Measurements from ENCODE around the gene AMIGO1.

Gene AMIGO1

GRCh38 chr1:109531826-109532364 is 22.4 kb upstream of the AMIGO1 start:
- no peak for DNase-seq

GRCh38 chr1:109531380-109531779 is 21.9 kb upstream of the AMIGO1 start:
- DNase-seq = no peak

- no peak for DNase-seq
Measured at GRCh38 chr1:109530457-109531087, 21.0 kb upstream of the AMIGO1 start.

- DNase-seq = no peak
Measured at GRCh38 chr1:109529881-109530456, 20.4 kb upstream of the AMIGO1 start.

- DNase-seq = no peak
Measured at GRCh38 chr1:109528712-109529111, 19.2 kb upstream of the AMIGO1 start.

GRCh38 chr1:109527846-109528695 is 18.5 kb upstream of the AMIGO1 start:
- DNase-seq = no peak

DNA sequence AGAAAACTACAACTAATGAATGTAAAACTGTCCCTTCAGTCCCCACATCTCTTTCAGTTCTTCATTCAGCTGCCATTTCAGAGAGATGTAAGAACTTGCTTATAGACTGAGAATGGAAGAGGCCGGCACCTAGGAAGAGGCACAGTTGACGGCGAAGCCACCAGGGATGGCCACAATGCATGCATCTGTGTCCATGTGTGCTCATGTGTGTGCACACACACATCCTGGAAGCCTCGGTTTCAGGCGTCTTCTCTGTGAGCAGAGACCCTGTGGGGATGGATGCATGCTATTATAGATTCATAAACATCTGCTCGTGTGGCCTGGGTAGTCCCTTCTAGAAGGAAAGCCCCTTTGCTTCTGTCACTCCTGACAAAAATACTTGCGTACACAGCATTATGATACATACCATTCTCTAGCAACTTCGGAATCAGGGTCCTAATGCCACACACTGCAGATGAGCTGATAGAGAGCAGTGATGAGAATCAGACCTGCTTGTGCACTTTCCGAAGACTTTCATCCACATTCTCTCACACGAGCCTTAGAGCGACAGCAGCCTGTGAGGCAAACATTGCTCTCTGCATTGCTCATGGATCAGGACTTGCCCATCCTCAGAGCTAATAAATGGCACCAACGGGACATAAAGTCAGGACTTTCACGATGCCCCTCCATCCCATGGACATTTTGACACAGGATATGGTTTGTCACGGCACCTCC is 17.7 kb upstream of the AMIGO1 start:
- DNase-seq = no peak

DNA sequence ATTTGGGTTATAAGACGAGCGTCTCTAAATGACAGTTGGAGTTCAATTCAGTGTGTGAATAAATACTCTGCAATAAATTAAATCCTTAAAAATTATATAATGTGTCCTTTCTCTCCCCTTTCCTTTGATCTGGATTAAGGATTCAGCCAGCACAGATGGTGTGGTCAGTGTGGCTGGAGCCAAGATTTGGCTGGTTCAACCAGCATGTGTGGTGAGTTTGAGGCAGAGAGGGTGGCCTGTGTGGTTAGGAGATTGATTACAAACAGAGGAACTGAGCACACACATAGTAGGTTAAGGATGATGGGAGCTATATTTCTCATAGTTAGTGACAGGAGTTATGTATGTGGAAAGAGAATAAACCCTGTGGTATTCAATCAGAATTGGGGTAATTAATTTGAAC is 14.2 kb upstream of the AMIGO1 start:
- DNase-seq = no peak

GRCh38 chr1:109522026-109522425 is 12.5 kb upstream of the AMIGO1 start:
- DNase-seq = no peak

DNA sequence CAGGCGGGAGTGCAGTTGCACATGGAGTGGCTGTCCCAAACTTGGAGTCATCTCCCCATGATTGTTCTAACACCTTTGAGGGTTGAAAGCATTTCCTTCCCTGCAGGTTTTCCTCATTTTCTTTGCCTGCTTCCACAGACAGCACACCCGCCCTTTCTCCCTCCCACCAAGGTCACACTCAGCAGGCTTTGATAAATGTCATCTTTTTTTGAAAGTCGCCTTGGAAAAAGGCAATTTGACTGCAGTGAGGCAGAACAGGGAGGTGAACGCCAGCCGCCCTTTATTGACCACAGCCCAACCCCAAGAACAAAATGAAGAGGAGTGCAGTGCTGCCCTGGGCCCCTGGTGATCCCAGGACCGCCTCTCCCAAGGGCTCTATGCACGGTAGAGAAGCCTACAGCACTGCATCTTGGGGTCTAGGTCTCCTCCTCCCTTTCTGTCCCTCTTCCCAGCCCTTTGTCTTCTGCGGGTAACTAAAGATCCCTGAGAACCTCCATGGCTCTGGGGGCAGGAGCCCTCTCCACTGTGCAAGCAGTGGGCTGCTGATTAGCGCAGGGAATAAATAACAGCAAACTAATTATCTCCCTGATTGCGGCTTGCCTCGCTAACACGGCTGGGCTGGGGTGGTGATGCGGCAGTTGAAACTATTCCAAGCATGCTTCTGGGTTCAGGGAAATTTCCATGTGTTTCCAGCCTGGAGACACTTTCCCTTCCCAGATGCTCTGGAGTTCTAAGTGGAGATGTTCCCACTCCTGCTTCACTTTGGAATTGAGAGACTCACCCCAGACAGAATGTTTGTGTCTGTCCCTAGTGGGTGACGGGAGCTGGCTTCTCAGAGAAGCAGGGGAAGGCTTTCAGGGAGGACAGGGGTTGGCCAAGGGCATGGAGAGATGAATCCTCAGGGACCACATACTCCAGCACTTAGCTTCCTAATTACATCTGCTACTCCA is 11.8 kb upstream of the AMIGO1 start:
- DNase-seq = no peak

- no peak for DNase-seq
Measured at GRCh38 chr1:109517337-109517736, 7.8 kb upstream of the AMIGO1 start.

DNA sequence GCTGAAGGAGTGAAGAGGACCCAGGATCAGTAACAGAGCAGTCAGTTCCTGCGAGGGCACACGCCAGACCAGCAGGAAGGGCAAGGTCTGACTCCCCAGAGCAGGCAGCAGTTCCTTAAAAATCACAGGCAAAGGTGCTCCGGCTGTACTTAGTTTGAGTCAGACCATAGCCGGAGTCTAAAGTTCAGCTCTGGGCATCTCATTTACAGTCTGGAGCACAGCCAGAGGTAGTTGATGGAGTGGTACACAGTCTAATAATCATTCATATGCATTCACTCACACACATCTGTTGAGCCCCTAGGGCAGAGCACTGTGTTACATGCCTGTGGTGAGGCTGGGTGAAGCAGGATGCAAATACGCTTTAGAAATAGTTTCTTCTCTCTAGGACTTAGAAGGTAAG is 7.3 kb upstream of the AMIGO1 start:
- DNase-seq = no peak

DNA sequence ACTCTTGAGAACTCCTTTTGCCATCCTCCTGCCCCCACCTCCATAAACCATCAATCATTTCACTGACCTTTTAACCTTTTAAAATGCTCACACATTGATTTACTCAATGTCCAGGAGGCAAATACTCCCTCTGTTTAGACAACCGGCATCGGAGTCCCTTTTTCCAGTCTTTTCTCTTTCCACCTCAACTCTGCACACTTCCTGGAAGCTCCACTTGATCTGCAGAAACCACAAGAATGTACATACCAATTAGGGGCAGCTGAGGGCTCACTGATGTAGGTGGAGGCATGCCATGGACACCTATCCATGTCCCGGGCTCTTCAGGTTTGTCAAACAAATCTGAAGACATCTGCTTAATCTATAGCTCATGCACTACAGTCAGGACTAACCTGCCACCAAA is 5.3 kb upstream of the AMIGO1 start:
- no peak for DNase-seq

DNA sequence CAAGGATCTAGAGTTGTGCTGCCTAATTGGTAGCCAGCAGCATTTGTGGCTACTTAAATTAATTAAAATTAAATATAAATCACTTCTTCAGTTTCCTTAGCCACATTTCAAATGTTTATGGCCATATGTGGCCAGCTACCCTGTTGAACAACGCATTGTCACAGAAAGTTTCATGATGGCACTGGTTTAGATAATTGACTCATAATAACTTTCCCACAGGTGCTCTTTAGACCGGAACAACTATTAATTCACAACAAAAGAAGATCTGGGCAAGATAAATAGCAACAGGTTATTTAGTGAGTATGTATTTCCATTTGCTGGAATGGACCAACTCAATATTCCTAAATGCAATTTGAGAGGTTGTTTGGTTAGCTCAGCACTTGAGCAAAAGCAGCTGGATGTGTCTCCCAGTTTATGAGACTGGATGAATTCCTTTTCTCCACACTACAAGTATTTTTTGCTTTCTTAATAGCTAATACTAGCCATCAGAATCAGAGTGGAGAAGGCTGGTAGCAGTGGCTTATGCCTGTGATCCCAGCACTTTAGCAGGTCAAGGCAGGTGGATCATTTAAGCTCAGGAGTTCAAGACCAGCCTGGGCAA is 3.7 kb upstream of the AMIGO1 start:
- DNase-seq = no peak

GRCh38 chr1:109508873-109509175 is 703 bp downstream of the AMIGO1 start:
- no peak for DNase-seq

GRCh38 chr1:109508001-109508872 is 1.3 kb downstream of the AMIGO1 start:
- no peak for DNase-seq

GRCh38 chr1:109504974-109505373 is 4.6 kb downstream of the AMIGO1 start:
- no peak for DNase-seq

GRCh38 chr1:109503935-109504334 is 5.6 kb downstream of the AMIGO1 start:
- DNase-seq = no peak

GRCh38 chr1:109502364-109502851 is 7.1 kb downstream of the AMIGO1 start:
- peak; percentile 42 for DNase-seq

DNA sequence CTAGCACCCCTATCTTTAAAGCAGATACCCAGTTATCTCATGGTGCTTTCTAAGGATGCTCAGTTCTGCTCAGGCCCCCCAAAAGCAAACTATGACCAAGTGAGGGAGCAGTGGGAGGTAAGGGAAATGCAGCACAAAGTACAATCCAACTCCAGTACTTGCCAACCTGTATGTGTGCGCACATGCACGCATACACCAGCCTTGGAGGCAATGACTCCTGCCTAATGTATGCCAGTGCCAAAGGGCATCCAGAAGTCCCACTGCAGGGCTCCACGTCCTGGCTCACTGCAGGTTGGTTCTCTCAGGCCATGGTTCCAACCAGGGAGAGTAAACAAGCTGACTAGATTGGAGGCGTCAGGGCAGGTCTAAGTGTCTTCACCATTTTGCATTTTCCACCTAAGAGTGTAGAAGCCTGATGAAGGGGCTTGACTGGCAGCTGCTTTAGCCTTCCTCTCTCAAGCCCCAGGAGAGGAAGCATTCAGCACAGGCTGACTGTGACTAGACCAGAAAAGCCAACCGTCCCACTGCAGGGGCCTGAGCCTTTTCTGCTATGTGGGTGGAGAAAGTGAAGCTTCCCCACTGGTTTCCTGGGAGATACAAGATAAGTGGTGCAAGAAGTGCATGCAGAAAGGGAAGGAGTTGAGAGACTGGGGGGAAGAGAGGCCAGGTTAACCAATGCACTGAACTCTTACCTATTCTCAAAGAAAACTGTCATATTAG is 7.7 kb downstream of the AMIGO1 start:
- DNase-seq = no peak
